ENCODE data around the gene ANKFN1. TPM values are rescaled to one million over a fixed set of nuclear protein-coding genes. Genes with fewer than 3 reads are reported as not detected.

Gene ANKFN1
- total RNA-seq, 1 experiment from 2014 or later, result 0.49 TPM

DNA sequence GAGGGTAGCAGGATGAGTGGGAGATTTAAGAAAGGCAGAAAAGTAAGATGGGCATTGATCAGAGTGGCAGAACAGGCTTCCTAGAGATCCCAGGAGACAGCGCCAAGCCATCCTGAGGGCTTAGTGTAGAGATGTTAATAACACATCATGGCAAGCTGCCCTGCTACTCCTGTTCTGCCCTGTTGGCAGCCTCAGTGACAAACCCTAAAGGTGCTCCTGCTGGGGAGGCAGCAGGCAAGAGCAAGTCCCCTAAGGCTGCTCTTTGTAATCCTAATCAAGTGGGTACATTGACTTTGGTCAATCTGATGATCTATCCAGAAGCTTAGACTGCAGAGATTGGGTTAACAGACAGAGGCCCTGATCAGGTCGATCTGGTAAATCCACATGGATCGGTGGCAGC is 16.3 kb downstream of the ANKFN1 start:
- no peaks in the 10 kb centered on the region for H3K36me3 Mint-ChIP-seq (ENCODE audit: insufficient read depth, unreplicated experiment)
- H3K27ac Mint-ChIP-seq (ENCODE audit: low read depth, unreplicated experiment), result no peak overlapping the region
- DNase-seq (ENCODE audit: unreplicated experiment), result no peak
- no TSS peak for BruUV-seq (replicated peaks)
- no peaks in the 10 kb centered on the region for H3K9me3 Mint-ChIP-seq (ENCODE audit: unreplicated experiment)
- CTCF ChIA-PET, result interaction anchor here (0.5 to 0.8 kb wide), 2 partner anchors 39 to 110 kb away, joined by 3 read pairs; no protein-coding TSS in a partner anchor
- intact Hi-C loops (cut with micrococcal nuclease), result no loop called here
- TF ChIP-seq, protein P1, sequence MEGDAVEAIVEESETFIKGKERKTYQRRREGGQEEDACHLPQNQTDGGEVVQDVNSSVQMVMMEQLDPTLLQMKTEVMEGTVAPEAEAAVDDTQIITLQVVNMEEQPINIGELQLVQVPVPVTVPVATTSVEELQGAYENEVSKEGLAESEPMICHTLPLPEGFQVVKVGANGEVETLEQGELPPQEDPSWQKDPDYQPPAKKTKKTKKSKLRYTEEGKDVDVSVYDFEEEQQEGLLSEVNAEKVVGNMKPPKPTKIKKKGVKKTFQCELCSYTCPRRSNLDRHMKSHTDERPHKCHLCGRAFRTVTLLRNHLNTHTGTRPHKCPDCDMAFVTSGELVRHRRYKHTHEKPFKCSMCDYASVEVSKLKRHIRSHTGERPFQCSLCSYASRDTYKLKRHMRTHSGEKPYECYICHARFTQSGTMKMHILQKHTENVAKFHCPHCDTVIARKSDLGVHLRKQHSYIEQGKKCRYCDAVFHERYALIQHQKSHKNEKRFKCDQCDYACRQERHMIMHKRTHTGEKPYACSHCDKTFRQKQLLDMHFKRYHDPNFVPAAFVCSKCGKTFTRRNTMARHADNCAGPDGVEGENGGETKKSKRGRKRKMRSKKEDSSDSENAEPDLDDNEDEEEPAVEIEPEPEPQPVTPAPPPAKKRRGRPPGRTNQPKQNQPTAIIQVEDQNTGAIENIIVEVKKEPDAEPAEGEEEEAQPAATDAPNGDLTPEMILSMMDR (IDR thresholded peaks at IDR 0.05; ENCODE audit: unreplicated experiment), result no peak
- H3K4me1 Mint-ChIP-seq (ENCODE audit: insufficient read depth, unreplicated experiment), result no peaks in the 10 kb centered on the region
- H3K27me3 Mint-ChIP-seq (ENCODE audit: insufficient read depth, unreplicated experiment), result no peaks in the 10 kb centered on the region
- POLR2A ChIA-PET, result no interaction called here
- no peak overlapping the region for H3K4me3 Mint-ChIP-seq (ENCODE audit: unreplicated experiment)

DNA sequence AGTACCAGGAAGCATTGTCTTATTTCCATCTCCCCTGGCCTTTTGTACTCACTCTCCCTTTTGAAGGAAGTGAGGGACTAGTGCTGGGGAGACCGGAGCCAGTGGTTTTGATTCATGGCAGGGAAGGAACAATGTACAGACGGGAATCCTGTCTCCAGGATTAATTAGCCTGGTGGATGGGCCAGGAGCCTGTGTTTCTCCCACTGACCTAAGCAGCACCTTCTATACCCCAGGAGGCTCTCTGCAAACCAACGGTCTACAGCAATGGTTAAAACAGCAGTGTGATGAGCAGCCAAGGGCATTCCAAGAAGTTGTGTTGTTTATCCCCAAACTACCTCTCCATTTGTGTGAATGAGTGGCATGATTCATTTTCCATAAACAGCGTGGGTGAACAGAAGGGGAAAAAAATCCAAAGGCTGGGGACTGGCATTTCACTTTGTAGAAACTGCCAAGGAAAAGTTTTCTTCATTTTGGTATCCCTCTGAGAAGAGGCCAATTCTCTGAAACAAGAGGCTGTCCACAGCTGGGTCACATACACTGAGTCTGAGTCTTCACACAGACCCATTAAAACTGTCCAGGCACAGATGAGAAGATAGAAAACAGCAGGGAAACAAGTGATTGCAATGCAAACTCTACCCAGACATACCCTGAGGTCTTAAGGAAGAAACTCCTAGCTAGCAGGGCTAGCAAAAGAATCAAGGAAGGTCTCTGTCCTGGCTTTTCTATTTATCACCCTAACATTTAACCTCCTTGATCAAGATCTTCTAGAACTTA is 18.1 kb downstream of the ANKFN1 start:
- TF ChIP-seq, protein P1 (IDR thresholded peaks at IDR 0.05; ENCODE audit: unreplicated experiment), result no peak
- Mint-ChIP-seq H3K4me1 (ENCODE audit: insufficient read depth, unreplicated experiment) (no peaks in the 10 kb centered on the region), H3K36me3 (ENCODE audit: insufficient read depth, unreplicated experiment) (no peaks in the 10 kb centered on the region), H3K27ac (ENCODE audit: low read depth, unreplicated experiment) (no peak overlapping the region), H3K27me3 (ENCODE audit: insufficient read depth, unreplicated experiment) (no peaks in the 10 kb centered on the region), H3K4me3 (ENCODE audit: unreplicated experiment) (no peak overlapping the region), H3K9me3 (ENCODE audit: unreplicated experiment) (no peaks in the 10 kb centered on the region)
- ChIA-PET POLR2A (no interaction called here), CTCF (interaction anchor here (0.6 to 1.7 kb wide), 2 partner anchors 148 to 306 kb away, joined by 3 read pairs; no protein-coding TSS in a partner anchor)
- no peak for DNase-seq (ENCODE audit: unreplicated experiment)
- intact Hi-C loops (cut with micrococcal nuclease), result no loop called here
- BruUV-seq (replicated peaks), result no TSS peak

DNA sequence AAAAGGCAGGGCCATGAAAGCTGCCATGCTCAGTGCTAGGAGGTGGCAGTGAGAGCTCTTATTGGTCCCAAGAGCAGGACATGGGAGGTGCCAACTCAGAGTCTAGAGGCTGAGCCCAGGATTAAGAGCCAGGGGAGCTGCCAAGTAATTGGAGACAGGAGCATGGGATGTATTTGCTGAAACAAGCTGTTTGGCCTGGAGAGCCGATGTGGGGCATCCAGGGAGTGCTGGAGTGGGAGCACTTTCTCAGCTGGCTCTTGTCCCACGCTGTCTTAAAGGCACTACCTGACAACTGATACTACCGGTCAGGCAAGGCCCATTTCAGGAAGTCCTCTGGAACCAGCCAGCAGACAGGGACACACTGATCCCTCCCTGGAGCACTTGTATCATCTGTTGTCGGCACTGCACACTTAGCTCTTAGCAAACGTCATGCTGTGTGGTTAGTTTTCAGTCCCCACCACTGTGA is 19.3 kb downstream of the ANKFN1 start:
- no TSS peak for BruUV-seq (replicated peaks)
- intact Hi-C loops (cut with micrococcal nuclease), result no loop called here
- Mint-ChIP-seq H3K36me3 (ENCODE audit: insufficient read depth, unreplicated experiment) (no peaks in the 10 kb centered on the region), H3K4me3 (ENCODE audit: unreplicated experiment) (no peak overlapping the region), H3K27ac (ENCODE audit: low read depth, unreplicated experiment) (no peak overlapping the region), H3K9me3 (ENCODE audit: unreplicated experiment) (no peaks in the 10 kb centered on the region), H3K4me1 (ENCODE audit: insufficient read depth, unreplicated experiment) (no peaks in the 10 kb centered on the region), H3K27me3 (ENCODE audit: insufficient read depth, unreplicated experiment) (no peaks in the 10 kb centered on the region)
- ChIA-PET CTCF (interaction anchor here (1.7 kb wide), 1 partner anchor 147 kb away, joined by 3 read pairs; no protein-coding TSS in a partner anchor), POLR2A (no interaction called here)
- peak; percentile 51 for DNase-seq (ENCODE audit: unreplicated experiment)
- TF ChIP-seq, protein P1 (IDR thresholded peaks at IDR 0.05; ENCODE audit: unreplicated experiment), result no peak

DNA sequence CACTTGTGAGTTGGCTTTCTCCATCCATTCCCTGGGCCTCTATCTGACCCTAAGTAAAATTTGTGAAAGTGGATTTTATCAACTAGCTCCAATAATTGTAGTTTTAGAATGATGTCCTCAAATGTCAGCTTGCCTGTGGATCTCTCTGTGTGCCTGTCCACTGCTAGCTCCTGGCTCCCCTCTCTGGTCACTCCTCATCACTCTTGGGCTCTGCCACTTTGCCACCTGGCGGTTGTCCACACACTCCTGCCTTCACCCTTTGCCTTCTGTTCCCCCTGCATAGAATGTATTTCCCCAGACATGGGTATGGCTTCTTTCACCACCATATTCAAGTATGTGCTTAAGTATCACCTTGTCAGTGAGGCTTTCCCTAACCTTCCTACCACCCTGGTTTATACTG is 19.8 kb downstream of the ANKFN1 start:
- no peak overlapping the region for H3K4me3 Mint-ChIP-seq (ENCODE audit: unreplicated experiment)
- BruUV-seq (replicated peaks), result no TSS peak
- no peaks in the 10 kb centered on the region for H3K36me3 Mint-ChIP-seq (ENCODE audit: insufficient read depth, unreplicated experiment)

More for the DNA sequence above, 19.8 kb downstream of the ANKFN1 start:
- CTCF ChIA-PET, result interaction anchor here (0.6 to 1.7 kb wide), 2 partner anchors 147 to 346 kb away, joined by 3 read pairs; no protein-coding TSS in a partner anchor
- TF ChIP-seq, protein P1 (IDR thresholded peaks at IDR 0.05; ENCODE audit: unreplicated experiment), result no peak
- no peaks in the 10 kb centered on the region for H3K9me3 Mint-ChIP-seq (ENCODE audit: unreplicated experiment)
- DNase-seq (ENCODE audit: unreplicated experiment), result no peak
- H3K4me1 Mint-ChIP-seq (ENCODE audit: insufficient read depth, unreplicated experiment), result no peaks in the 10 kb centered on the region
- no peaks in the 10 kb centered on the region for H3K27me3 Mint-ChIP-seq (ENCODE audit: insufficient read depth, unreplicated experiment)
- POLR2A ChIA-PET, result no interaction called here
- intact Hi-C loops (cut with micrococcal nuclease), result no loop called here
- peak overlapping the region; percentile 14 for H3K27ac Mint-ChIP-seq (ENCODE audit: low read depth, unreplicated experiment)

Measured in MCF 10A (cell line).